NCI-H2107 (cell line): ENCODE results near the gene CXXC5.

Experiments used
- DNase-seq: peaks from one replicate; lab custom pipeline; 2025; lab: John Stamatoyannopoulos, UW

The CXXC5 gene

GRCh38 chr5:139651043-139651834 lies 3.1 kb downstream of the CXXC5 start:
- DNase-seq: no peak

- DNase-seq: no peak
Observed at GRCh38 chr5:139651853-139652787, 4.0 kb downstream of the CXXC5 start.

- no peak for DNase-seq
Observed at GRCh38 chr5:139652788-139653241, 4.7 kb downstream of the CXXC5 start.

- DNase-seq: no peak
Observed at GRCh38 chr5:139653616-139654015, 5.5 kb downstream of the CXXC5 start.

GRCh38 chr5:139654464-139654863 lies 6.3 kb downstream of the CXXC5 start:
- DNase-seq: no peak

- DNase-seq: no peak
Observed at GRCh38 chr5:139654871-139655491, 6.8 kb downstream of the CXXC5 start.

- DNase-seq: no peak
Observed at GRCh38 chr5:139655727-139656271, 7.7 kb downstream of the CXXC5 start.

GRCh38 chr5:139657363-139658321 lies 9.5 kb downstream of the CXXC5 start:
- DNase-seq: no peak

- DNase-seq: no peak
Observed at GRCh38 chr5:139658501-139658927, 10.4 kb downstream of the CXXC5 start.

- no peak for DNase-seq
Observed at GRCh38 chr5:139658928-139659667, 10.9 kb downstream of the CXXC5 start.

GRCh38 chr5:139659695-139660101 lies 11.5 kb downstream of the CXXC5 start:
- no peak for DNase-seq

- DNase-seq: no peak
Observed at GRCh38 chr5:139660105-139660922, 12.2 kb downstream of the CXXC5 start.

- peak; percentile 31 for DNase-seq
Observed at GRCh38 chr5:139660923-139661814, 13.0 kb downstream of the CXXC5 start.

GRCh38 chr5:139662617-139663016 lies 14.5 kb downstream of the CXXC5 start:
- no peak for DNase-seq

GRCh38 chr5:139663207-139664085 lies 15.3 kb downstream of the CXXC5 start:
- DNase-seq: no peak

GRCh38 chr5:139664086-139664693 lies 16.0 kb downstream of the CXXC5 start:
- DNase-seq: no peak
